ENCODE results near the gene POC1A. TPM values are rescaled to one million over a fixed set of nuclear protein-coding genes. Genes with fewer than 3 reads are reported as not detected.
"Not testable (repeated sequence)": the region's sequence is repeated elsewhere in the genome, so short reads cannot be mapped to it uniquely, and the experiment has no call there.

POC1A gene
- total RNA-seq, 1 experiment from 2014 or later, result 32.2 TPM

DNA sequence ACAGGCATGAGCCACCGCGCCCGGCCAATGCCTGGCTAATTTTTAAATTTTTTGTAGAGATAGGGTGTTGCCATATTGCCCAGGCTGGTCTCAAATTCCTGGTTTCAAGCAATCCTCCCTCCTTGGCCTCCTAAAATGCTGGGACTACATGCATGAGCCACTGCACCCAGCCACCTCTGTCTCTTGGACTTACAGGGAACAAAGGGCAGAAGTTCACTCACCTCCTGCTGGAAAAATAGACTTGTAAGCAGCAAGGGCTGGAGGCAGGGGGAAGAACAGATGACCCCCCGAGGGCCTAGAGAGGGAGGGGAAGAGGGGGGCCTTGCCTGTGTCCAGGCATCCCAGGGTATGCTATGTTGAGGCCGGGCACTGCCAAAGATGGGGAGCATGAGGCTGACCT is 120.0 kb downstream of the POC1A start:
- Histone ChIP-seq H3K27me3 (replicated peaks; ENCODE audit: control insufficient read depth, insufficient read depth, low read length) (no peaks in the 10 kb centered on the region), H3K4me1 (peaks cover 13% of the 10 kb centered on the region; the same call in 1 of the 2 replicates), H3K4me3 (ENCODE audit: low read depth, low read length) (no peak overlapping the region), H3K36me3 (ENCODE audit: control insufficient read depth, insufficient read depth, low read length) (no peaks in the 10 kb centered on the region), H3K9me3 (no peaks in the 10 kb centered on the region)
- intact Hi-C loops (cut with micrococcal nuclease; ENCODE audit: unreplicated experiment), result no loop called here
- Mint-ChIP-seq H3K9me3 (ENCODE audit: unreplicated experiment) (no peaks in the 10 kb centered on the region), H3K27ac (ENCODE audit: unreplicated experiment) (no peak overlapping the region), H3K4me3 (ENCODE audit: unreplicated experiment) (no peak overlapping the region), H3K4me1 (ENCODE audit: low read depth, unreplicated experiment) (no peaks in the 10 kb centered on the region), H3K27me3 (ENCODE audit: insufficient read depth, unreplicated experiment) (no peaks in the 10 kb centered on the region), H3K36me3 (ENCODE audit: insufficient read depth, unreplicated experiment) (no peaks in the 10 kb centered on the region)
- ChIA-PET CTCF (no interaction called here), POLR2A (no interaction called here)
- BruUV-seq (replicated peaks), result no TSS peak
- DNase-seq, result no peak
- TF ChIP-seq, protein P1, sequence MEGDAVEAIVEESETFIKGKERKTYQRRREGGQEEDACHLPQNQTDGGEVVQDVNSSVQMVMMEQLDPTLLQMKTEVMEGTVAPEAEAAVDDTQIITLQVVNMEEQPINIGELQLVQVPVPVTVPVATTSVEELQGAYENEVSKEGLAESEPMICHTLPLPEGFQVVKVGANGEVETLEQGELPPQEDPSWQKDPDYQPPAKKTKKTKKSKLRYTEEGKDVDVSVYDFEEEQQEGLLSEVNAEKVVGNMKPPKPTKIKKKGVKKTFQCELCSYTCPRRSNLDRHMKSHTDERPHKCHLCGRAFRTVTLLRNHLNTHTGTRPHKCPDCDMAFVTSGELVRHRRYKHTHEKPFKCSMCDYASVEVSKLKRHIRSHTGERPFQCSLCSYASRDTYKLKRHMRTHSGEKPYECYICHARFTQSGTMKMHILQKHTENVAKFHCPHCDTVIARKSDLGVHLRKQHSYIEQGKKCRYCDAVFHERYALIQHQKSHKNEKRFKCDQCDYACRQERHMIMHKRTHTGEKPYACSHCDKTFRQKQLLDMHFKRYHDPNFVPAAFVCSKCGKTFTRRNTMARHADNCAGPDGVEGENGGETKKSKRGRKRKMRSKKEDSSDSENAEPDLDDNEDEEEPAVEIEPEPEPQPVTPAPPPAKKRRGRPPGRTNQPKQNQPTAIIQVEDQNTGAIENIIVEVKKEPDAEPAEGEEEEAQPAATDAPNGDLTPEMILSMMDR (IDR thresholded peaks at IDR 0.05; ENCODE audit: insufficient read depth in 1 of 2, low read depth in 1 of 2, low read length in 1 of 2, severe bottlenecking in 1 of 2, unreplicated experiment in 1 of 2), result no peak

DNA sequence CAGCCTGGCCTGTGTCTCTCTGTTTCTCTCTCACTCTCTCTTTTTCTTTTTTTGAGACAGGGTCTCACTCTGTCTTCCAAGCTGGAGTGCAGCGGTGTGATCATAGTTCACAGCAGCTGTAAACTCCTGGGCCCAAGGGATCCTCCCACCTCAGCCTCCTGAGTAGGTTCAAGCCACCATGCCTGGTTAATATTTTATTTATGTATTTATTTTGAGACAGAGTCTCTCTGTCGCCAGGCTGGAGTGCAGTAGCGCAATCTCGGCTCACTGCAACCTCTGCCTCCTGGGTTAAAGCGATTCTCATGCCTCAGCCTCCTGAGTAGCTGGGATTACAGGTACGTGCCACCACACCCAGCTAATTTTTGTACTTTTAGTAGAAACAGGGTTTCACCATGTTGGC is 120.5 kb downstream of the POC1A start:
- DNase-seq; H3K36me3 Mint-ChIP-seq (ENCODE audit: insufficient read depth, unreplicated experiment); H3K4me1 Mint-ChIP-seq (ENCODE audit: low read depth, unreplicated experiment); H3K4me3 Mint-ChIP-seq (ENCODE audit: unreplicated experiment); BruUV-seq (replicated peaks); H3K9me3 ChIP-seq; H3K36me3 ChIP-seq (ENCODE audit: control insufficient read depth, insufficient read depth, low read length); H3K9me3 Mint-ChIP-seq (ENCODE audit: unreplicated experiment); H3K27me3 ChIP-seq (replicated peaks; ENCODE audit: control insufficient read depth, insufficient read depth, low read length); intact Hi-C loops (cut with micrococcal nuclease; ENCODE audit: unreplicated experiment); H3K27me3 Mint-ChIP-seq (ENCODE audit: insufficient read depth, unreplicated experiment); POLR2A ChIA-PET; H3K27ac Mint-ChIP-seq (ENCODE audit: unreplicated experiment); H3K4me3 ChIP-seq (ENCODE audit: low read depth, low read length): not testable (repeated sequence)
- H3K4me1 ChIP-seq, result peaks cover 13% of the 10 kb centered on the region; the same call in 1 of the 2 replicates
- CTCF ChIA-PET, result interaction anchor here (1.7 kb wide), 1 partner anchor 32 kb away, joined by 5 read pairs; no protein-coding TSS in a partner anchor

DNA sequence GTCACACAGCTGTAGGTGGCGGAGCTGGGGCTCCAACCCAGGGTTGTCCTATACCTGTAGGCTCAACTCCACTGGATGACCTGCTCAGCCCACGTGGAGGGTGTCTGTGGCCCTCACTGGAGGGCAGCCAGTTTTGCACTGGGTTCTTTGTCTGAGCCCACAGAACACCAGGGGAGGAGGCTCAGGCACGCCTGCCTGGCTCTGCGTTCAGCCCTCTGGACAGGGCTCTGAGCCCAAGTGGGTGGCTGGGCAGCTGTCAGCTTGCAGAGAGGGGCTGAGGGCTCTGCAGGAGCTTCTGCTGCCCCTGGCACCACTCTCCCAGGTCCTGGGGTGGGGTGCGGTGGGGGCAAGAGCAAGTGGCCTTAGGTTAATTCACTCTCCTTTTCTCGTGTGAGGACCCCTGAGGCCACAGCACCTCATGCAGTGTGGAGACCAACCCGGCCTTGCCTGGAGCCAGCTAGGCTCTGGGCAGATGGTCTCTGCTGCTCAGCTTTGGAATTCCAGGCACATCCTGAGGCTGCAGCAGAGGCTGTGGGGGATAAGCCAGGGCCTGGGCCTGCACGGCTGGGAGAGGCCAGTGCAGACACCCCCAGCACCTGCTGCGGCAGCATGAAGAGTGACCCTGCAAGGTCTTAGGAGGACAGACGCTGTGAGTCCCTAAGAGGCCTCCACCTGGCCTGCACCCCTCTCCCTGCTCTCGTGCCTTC is 121.4 kb downstream of the POC1A start:
- no peak overlapping the region for H3K4me3 Mint-ChIP-seq (ENCODE audit: unreplicated experiment)
- DNase-seq, result no peak
- CTCF ChIA-PET, result interaction anchor here (1.7 kb wide), 1 partner anchor 31 kb away, joined by 5 read pairs; no protein-coding TSS in a partner anchor
- no peaks in the 10 kb centered on the region for H3K9me3 Mint-ChIP-seq (ENCODE audit: unreplicated experiment)
- Histone ChIP-seq H3K9me3 (no peaks in the 10 kb centered on the region), H3K4me1 (peaks cover 13% of the 10 kb centered on the region; the same call in 1 of the 2 replicates), H3K4me3 (ENCODE audit: low read depth, low read length) (no peak overlapping the region), H3K36me3 (ENCODE audit: control insufficient read depth, insufficient read depth, low read length) (no peaks in the 10 kb centered on the region), H3K27me3 (replicated peaks; ENCODE audit: control insufficient read depth, insufficient read depth, low read length) (no peaks in the 10 kb centered on the region)
- intact Hi-C loops (cut with micrococcal nuclease; ENCODE audit: unreplicated experiment), result no loop called here
- no peaks in the 10 kb centered on the region for H3K27me3 Mint-ChIP-seq (ENCODE audit: insufficient read depth, unreplicated experiment)
- no TSS peak for BruUV-seq (replicated peaks)
- H3K36me3 Mint-ChIP-seq (ENCODE audit: insufficient read depth, unreplicated experiment), result no peaks in the 10 kb centered on the region
- TF ChIP-seq, protein P1 (IDR thresholded peaks at IDR 0.05; ENCODE audit: insufficient read depth in 1 of 2, low read depth in 1 of 2, low read length in 1 of 2, severe bottlenecking in 1 of 2, unreplicated experiment in 1 of 2), result no peak
- no peak overlapping the region for H3K27ac Mint-ChIP-seq (ENCODE audit: unreplicated experiment)
- POLR2A ChIA-PET, result no interaction called here
- no peaks in the 10 kb centered on the region for H3K4me1 Mint-ChIP-seq (ENCODE audit: low read depth, unreplicated experiment)

Data from Caco-2 (cell line).